ENCODE data around the gene FADD.

Gene FADD

DNA sequence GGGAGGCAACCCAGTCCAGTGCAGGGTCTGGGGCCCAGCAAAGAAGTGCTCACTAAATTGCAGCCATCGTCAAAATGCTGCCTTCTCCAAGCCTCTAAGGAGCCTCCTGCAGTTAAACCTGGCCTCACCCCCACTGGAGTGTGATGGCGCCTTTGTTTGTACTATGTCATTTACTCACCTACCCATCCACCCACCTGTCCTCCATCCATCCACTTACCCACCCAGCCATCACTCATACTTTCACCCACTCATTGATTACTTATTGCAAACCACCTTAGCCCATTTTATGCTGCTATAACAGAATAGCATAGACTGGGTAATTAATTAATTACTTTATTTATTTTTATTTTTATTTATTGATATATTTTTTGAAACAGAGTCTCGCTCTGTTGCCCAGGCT is 38.6 kb downstream of the FADD start:
- no peak for DNase-seq

- no peak for DNase-seq
These were observed 39.8 kb downstream of the FADD start for GRCh38 chr11:70242885-70243284.

DNA sequence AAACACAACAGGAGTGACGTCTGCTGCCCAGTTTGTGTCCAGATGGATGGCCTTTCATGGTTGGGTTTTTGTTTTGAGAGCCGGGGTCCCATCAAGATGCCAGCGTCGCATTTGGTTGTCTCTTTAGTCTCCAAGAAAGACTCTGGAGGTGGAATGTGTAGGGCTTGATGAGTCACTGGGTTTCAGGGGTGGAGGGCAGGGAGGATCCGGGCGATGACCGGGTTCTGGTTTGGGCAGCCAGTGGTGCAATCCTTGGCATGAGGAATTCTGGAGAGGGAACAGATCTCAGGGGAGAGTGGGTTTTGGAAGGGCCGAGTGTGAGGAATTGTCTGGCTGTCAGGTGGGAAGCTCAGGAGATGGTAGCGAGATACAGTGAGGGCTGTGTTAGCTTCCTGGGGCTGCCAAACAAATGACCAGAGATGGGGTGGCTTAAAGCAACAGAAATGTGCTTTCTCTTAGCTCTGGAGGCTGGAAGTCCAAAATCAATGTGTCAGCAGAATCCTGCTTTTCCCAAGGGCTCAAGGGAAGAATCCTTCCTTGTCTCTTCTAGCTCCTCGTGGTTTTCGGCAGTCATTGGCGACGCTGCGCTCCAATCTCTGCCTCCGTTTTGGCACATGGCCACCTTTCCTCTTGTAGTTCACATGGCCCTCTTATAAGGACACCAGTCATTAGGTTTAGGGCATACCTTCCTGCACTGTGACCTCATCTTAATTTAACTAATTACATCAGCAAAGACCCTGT is 41.0 kb downstream of the FADD start:
- DNase-seq: no peak

- DNase-seq: no peak
These were observed 41.6 kb downstream of the FADD start for GRCh38 chr11:70244698-70245097.

DNA sequence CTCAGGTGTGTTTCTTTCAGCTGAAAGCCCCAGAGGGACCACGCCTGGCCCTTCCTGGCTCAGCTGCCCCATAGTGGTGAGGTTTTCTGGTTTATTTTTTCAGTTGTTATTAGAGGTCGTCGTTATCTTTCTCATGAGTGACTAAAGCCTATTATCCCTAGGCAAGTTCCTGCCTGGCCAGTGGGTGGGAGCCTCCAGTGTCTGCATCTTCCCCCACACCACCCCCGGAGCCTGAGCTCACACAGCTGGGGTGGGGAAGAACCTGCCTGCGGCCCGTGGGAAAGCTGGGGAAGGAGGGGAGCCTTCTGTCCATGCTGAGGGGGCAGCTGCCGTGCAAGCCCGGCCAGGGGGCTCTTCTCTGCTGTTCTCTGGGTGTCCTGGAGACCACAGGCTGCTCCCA is 43.1 kb downstream of the FADD start:
- DNase-seq: no peak

DNA sequence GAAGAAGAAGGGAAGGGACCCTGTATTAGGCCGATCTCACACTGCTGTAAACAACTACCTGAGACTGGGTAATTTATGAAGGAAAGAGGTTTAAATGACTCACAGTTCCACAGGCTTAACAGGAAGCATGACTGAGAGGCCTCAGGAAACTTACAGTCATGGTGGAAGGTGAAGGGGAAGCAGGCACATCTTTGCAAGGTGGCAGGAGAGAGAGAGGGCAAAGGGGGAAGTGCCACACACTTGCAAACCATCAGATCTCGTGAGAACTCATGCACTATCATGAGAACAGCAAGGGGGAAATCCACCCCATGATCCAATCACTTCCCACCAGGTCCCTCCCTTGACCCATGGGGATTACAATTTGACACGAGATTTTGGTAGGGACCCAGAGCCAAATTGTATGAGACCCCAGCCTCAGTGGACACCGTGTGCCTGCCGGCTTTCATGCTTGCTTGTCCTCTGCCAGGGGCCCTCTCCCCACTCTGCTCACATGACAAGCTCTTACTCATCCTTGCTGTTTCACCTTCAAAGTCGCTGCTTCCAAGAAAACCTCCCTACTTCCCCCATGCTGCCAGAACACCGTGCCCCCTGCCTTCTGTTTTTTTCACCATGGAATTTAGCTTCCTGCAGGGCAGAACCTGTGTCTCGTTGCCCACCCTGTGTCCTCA is 44.1 kb downstream of the FADD start:
- DNase-seq: no peak

DNA sequence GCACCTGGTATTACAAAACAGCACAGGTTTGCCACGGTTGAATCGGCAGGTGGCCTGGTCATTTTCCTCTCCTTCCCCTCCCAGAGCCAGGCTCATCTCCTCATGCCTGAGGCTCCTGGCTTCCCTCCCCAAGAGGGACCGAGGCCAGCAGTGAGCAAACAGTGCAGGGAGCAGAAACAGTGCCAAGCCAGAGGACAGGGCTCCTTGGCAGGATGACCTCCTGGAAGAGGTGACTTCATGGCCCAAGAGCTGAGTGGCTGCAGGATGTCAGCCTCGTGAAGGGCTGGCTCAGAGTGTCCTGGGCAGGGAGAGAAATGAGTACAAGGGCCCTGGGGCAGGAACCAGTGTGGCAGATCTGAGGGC is 44.6 kb downstream of the FADD start:
- no peak for DNase-seq

GRCh38 chr11:70250876-70251658 is 48.0 kb downstream of the FADD start:
- no peak for DNase-seq

DNA sequence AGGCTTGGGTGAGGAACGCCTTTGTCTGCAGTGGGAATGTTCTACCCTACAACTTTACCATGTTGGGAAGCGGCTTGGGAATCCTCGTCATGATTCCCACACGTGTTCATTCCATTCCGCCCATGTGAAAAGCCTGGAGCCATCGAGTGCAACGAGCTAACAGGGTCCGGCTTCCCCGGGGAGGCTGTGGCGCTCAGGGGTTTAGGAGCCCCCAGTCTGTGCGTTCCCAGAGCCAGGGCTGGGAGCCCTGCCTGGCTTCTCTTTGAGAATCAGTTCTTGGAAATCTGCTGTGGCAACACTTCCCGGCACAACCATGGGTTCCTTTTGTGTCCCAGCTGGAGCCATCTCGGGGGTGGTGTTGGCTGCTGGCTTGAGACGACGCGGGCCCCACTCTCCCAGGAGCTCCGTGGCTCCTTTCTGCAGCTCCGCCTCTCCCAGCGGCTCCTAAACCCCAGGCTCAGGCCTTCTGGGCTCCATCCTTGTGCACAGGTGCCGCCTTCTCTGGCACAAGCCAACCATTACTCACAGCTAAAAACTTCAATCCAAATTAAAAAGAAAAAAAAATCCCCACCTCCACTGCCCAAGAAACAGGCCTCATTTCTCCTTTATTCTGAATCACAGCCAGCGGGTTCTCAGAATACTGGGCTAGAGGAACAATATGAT is 48.7 kb downstream of the FADD start:
- DNase-seq: no peak

GRCh38 chr11:70252844-70253243 is 49.7 kb downstream of the FADD start:
- no peak for DNase-seq

- peak; percentile 23 for DNase-seq
These were observed 52.5 kb downstream of the FADD start for GRCh38 chr11:70255477-70256116.
